Fibroblast of peridontal ligament (primary cell): ENCODE results near the gene TNFRSF18.

Experiments
- DNase-seq: peaks from one replicate; pipeline ENCODE4 v3.0.0-alpha.2; 2010; ENCODE audit errors: extremely low read depth

Gene TNFRSF18

DNA sequence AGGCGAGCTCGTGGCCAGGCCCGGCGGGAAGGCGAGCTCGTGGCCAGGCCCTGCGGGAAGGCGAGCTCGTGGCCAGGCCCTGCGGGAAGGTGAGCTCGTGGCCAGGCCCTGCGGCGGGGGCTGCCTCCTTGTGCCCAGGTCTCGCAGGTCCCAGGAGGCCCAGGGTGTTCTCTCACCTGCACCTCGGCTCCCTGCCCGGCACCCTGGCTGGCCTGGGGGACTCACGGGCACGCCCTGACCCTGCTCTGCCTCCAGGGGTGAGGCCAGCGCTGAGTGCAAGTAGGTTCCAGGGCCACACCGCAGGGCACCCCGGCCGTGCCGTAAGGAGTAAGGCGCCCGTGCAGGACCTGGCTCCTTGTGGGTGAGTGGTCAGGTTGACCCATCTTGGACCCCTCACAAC, 21.0 kb upstream of the TNFRSF18 start:
- no peak for DNase-seq

DNA sequence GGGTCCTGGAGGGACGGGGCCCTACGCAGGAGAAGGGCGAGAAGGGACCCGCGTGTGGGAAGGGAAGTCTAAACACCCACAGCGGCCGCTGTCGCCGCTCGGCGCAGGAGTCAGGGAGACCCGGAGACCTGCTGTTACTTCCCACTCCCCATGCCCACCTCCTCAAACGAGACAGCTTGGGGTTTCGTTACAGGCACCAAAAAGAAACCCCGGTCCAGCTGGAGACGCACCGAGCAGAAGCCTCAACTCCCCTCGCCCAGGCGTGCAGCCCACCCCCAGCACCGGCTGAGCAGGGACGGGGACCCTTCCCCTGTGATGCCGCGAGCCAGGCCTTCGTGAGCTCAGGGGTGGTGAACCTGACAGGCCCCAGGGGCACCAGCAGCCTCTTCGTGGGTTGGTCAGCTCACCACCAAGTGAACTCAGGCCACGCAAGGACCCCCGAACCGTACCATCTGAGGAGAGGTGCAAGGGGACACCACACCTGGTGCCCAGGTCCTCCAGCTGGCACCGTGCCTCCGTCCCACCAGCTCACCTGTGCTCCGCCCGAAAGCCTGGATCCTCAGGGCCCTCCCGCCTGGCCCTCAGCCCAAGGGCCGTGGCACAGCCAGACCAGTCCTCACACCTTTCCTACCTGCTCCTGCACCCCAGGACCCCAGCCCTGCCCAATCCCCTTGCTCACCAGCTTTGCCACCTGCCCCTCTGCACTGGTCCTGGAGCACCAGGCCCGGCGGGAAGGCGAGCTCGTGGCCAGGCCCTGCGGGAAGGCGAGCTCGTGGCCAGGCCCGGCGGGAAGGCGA, 20.4 kb upstream of the TNFRSF18 start:
- DNase-seq = no peak

DNA sequence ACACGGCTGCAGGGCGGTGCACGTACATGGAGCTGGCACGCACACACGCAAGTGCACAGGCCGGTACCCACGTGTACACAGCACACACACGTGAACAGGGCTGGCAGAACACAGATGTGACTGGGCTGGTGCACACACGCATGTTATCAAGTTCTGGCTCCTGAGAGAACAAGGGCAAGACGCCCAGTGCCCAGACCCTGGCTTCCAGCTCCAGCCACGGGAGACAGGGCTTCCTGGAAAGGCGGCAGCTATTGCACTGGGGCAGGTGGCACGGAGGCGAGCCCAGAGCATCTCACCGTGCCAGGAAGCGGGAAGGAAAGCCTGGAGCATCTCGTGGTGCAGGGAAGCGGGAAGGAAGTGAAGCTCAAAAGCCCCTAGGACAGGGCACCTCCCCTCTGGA, 19.5 kb upstream of the TNFRSF18 start:
- no peak for DNase-seq

DNA sequence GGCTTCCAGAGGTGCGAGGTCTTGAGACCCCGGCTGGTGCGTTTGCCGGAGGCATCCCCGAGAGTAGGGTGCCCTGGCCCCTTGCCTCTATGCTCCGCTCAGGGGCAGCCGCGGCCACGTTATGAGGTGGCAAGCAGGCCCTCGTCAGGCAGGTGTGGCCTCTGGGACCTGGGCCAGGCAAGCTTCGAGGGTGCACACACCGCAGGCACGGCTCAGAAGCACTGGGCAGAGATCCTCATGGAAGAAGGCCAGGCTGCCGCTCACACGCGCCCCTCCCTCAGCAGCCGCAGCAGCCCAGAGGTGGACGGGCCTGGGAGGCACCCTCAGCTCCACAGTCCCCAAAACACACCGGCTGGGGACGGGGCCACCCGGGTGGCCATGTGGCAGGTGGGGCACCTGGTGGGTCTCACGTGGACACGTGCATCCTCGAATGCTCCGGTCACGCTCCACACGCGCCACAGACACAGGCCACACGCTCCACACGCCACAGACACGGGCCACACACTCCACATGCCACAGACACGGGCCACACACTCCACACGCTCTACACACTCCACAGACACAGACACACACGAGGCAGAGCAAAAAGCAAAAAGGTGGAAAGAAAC, 18.9 kb upstream of the TNFRSF18 start:
- no peak for DNase-seq

DNA sequence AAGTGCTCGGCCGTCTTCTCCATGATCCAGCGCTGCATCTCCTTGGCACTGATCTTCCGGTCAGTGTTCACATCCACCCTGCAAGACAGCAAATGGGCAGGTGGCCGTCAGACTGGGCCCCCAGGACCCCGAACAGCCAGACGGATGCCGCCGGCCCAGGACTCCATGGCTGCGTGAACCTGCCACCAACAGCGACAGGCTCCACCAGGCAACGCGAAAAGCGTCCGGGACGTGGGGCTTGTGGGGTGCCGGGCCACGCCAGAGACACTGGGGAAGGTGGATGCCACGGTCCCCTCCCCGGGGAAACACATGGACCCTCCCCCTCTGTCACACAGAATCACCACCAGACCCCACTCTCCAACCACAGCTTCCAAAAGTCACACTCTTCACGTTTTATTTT, 17.5 kb upstream of the TNFRSF18 start:
- no peak for DNase-seq

DNA sequence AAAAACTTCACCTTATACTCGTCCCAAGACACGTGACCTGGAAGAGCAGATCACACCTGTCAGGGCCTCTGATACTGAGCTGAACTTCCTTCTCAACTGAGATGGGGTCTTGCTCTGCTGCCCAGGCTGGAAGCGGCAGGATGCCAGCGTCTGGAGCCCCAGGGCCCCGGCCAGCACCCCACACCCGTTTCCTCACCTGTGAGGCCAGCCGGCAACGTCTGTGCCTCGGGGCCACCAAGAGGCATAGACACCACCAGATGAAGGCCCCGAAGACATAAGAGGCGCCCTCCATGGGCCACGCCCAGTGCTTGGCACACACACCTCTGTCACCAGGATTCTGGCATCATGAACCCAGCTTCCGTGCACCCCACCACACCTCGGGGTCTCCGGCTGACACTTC, 16.9 kb upstream of the TNFRSF18 start:
- DNase-seq = no peak

DNA sequence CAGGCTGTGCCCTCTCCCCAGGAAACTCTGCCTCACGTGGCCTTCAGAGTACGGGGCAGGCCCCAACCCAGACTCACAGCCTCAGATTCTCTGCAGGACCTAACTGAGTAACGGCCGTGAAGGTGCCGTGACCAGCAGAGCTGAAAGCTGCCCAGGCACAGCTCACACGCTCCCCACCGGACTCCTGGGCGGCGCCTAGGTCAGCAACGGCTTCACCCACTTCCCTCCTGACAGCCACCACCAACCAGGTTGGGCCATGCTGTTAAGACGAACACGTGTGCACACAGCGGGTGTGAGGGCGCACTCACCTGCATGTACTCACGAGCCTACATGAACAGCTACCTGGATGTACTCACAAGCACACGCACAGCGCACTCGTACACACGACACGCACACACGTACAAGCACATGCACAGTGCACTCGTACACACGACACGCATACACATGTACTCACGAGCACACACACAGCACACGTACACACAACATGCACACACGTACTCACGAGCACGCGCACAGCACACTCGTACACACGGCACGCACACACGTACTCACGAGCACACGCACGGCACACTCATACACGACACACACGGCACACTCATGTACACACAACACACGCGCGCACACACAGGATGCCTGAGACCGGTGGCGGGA, 16.3 kb upstream of the TNFRSF18 start:
- no peak for DNase-seq

DNA sequence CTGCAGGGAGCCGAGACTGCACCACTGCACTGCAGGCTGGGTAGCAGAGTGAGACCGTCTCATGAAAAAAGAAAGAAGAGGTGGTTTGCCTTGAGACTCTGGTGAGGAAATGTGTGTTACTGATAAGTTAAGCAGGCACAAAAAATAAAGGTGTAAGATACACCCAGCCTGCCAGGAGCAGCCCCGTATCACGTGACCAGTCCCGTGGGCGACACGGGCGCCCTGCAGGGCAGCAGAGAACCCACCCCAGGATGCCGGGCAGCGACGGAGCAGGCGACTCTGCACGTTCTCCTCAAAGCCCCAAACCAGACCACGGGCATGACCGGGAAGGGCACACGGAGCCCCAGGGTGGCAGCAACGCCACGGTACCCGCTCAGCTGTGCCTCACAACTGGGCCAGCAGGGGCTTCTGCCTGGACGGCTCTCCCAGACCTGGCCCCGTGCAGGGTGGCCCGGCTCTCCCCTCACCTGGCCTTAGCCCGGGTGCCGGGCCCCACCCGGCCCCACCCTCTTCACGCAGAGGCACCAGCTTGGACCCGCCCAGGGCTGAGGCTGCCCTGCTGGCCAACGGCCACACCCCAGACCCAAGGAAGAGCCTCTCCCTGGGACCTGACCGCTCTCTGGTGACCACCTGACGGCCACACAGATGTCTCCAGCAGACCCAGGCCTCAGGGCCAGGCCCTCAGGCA, 15.6 kb upstream of the TNFRSF18 start:
- no peak for DNase-seq

DNA sequence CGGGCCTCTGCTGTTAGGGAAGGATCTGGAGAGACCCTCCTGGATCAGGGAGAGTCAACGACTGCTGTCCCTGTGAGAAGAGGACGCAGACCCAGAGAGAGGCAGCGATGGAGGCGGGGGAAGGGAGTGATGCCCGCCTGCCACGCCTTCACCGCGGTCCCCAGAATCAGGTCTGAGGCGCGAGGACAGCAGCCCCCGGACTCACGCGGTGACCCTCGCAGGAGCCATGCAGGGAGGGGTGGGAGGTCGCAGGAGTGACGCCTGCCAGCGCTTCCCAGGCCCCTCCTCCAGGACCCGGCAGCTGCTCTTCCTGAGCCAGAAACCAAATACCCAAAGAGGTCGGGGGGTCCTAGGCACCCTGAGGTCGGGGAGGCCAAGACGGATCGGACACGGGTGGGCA, 13.8 kb upstream of the TNFRSF18 start:
- no peak for DNase-seq

DNA sequence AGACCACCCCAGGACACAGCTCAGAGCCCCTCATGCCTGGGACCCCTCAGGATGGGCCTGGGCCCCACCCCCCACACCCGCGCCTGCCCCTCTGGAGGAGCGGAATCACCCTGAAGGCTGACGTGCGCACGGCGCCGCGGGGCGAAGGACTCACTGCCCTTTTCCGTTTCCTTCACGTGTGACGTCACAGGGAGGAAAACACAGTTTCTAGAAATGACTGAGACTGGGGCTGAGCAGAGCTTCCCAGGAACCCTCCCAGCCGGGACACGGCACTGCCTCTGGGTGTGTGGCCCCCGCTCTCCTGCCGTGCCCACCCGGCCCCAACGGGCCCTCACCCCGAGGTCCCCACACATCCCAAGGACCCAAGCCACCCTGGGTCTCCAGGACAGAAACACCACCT, 12.9 kb upstream of the TNFRSF18 start:
- no peak for DNase-seq

DNA sequence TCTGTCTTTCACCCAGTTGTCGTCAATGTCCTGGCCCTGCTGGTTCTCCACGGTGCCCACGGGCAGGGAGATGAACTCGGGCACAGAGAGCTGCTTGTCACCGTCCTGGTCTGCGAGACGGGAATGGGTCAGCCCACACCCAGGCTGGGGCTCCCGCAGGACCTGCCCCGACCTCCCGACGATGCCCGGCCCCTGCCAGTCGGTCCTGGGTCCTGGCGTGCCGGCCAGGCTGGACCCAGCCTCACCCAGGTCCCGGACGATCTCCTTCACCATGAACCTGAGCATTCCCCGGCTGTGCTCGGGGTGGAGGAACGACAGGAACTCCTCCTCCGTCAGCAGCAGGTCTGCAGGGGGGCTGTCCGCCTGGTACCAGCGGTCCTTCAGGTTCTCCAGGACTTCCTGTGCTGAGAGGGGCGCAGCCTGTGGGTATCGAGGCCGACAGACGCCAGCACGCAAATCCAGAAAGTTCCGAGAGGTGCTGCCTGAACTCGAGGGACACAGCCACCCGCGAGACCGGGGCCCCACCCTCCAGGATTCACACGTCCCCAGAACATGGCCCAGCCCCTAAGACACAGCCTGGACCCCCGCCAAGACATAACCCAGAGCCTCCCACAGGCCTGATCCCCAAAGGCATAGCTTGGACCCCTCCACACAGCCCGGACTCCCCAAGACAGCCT, 12.3 kb upstream of the TNFRSF18 start:
- DNase-seq = no peak

DNA sequence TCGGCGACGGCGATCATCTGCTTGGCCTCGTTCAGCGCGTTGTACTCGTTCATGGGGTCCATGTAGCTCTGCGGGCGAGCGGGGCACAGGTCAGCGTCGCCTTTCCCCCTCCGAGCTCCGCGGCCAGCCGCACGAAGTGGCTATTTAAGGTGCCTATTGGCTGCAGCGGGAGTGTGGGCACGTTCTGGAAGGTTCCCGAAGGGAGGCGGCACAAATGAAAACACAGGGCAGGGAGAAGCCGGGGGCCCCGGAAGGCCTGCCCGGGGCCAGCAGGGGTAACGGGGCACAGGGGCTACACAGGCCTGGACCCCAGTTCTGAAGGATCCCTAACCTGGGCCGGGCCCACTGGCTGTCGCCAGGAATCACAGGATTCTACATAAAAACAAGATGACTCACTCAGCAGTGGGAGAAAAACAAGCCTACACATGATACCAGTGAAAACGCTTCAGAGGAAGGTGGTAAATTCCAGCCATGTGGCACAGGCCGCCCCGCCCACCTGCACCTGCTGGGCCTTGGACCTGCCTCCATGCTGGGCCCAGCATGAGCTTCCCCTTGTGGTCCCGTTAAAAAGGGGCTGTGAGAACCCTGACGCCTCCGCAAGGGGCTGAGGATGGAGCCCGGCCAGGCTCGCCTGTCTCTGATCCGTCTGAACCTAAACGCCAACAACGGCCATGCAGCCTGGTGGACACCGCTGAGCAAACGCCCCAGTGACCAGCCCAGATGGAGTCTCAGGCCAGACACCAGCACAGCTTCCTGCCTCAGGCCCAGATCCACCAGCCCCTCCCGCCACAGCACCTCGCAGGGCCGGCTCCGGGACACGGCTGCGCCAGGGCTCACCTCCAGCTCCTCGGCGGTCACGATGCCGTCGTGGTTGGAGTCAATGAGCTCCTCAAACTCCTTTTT, 11.5 kb upstream of the TNFRSF18 start:
- DNase-seq = no peak

DNA sequence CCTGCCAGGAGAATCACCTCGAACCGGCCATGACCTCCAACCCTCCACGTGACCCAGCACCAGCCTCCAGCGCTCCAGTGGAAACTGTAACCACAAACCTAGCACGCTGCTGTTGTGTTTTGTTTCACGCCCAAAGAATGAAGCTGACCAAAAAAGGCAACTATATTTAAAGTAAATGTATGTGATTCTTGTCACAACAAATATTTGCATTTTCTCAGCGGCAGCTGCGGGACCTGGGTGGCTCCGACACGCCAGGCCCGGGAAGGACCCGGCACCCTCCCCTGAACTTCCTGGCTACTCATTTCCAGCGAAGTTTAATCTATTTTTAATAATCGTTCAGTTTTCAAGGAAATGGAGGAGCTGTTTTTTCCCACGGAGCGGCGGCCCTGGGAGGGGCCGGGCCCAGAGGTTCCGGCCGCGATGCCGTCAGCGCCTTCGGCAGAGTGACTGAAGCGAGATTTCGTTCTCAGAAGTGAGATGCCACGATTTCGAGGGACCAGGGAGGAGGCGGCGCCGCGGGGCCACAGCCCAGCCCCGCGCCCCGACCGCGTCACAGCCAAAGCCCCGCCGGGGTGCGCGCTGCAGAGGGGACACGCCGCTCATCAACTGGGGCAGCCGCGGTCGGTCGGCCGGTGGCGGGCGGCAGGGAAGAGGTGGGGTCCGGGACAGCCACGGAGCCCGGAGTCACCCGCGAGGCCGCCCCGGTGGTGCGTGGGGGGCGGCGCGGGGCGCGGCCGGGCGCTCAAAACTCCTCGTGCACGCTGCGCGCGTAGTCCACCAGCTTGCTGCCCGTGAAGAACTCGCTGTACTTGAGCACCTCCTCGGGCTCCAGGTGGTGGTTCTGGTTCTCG, 10.6 kb upstream of the TNFRSF18 start:
- DNase-seq = no peak

DNA sequence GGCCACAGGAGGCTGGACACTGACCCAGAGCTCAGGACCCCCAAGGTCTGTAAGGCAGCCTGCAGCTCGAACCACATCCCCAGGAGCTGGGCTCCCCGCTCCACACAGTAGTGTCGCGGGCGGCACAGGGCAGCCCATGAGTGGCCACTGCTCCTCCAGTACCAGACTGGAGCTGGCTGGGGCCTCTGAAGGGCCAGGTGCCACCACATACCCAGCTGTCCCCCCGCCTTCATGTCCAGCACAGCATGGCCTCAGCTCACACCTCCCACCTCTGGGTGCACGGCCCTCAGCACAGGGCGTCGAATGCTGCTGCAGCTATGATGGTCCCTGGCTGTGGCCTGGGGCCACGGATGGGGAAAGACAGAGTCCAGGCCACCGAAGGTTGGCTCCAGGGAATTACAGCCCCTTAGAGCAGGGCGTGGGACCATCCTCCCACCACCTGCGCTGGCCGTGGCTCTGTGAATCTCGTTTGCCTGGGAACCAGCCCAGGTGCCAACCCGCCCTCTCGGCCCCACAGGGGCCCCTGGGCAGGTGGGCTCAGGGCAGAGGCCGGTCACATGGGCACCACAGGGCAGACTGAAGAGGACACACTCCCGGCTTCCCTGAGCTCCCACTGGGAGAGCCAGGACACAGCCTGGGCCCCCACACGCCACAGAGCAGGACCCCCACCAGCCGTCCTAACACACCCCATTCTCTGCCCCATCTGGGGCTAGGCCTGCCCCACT, 9.7 kb upstream of the TNFRSF18 start:
- DNase-seq = no peak

DNA sequence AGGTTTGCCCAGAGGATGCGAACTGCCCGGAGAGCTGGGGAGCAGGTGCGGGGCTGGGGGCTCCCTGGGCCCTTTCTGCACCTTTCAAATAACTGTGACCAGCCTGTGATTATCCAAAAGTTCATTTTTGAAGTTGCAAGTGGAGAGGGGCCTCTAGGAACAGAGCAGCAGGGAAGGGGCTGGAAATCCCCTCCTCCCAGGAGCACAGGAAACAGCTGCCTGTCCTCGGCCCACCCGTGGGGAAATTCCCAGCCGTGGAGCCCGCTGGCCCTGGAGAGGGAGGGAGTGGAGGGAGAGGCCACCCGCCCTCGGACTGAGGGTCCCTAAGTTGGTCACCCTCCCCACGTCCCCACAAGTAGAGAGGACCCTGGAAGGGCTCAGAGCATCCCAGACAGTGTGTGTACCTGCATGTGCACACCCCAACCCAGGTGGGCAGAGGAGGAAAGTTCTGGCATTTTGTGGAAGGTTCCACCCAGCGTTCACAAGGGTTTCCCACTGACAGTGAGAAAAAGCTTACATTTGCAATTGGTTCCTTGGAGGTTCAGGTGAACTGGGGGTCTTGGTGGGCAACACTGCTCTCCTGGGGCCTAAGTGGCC, 8.8 kb upstream of the TNFRSF18 start:
- DNase-seq = no peak

DNA sequence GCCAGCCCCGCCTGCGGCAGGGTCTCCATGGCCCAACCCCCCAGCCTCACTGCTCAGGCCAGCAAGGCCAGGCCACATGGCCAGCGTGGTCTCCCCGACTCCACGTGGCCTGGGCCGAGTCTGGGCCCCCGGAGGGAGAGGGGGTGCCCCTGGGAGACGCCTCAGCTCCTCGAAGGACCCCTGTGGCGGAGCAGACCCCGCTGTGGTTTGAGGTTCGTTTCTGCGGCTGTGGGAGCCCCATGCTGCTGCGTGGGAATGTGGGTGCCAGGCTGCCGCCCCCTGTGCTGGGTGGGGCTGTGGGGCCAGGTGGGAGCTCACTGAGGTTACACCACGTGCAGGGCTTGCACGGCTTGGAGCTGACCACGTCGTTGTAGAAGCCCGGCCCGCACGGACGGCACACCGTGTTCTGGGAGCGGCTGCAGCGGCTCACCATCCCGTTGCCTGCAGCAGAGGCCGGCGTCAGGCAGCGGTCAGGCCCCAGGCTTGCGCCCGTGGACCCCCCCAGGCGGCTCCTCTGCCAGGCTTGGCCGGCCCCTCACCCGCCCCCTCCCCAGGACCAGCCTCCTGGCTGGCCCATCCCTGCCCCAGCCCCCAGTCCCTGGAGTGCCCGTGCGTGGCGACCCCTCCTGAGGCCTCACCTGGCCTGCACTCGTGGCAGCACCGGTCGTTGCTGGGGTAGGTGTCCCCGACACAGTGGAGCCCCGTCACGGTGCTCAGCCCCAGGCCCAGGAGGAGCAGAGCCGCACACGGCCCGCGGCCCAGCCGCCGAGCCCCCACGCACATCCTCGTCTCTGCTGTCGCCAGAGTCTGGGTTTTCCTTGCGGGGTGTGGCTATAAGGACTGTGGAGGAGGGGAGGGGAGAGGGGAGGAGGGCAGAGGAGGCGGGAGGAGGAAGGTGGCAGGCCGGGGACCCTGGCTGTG, 7.2 kb upstream of the TNFRSF18 start, which contains the start of gene TNFRSF4:
TSS of gene TNFRSF4 (minus strand) at position 809 of the 921 bp plus-strand sequence. CDS start at position 783, 26 bp downstream.
- no peak for DNase-seq

DNA sequence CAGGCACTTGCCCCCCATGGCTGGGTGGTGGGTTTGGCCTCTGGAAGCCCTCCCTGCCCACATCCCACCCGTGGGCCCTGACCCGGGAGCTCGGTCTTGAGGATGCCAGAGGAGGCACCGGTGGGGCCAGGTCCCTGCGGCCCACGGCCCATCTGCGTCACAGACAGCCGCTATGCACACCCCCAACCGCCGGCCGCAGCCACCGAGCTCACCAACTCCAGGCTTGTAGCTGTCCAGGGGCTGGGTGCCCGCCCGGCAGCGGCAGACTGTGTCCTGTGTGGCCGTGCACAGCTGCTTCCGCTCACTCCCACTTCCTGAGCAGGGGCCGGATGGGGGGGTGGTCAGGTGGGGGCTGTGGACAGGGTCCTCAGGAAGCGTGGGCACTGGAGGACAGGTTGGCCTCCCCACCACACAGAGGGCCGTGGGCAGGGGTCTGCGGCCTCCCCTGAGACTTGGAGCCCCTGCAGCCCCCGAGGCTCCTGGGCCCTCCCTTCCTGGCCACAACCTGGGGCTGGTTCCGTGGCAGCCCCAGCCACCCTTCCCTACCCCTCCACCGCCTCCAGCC, 6.5 kb upstream of the TNFRSF18 start:
- DNase-seq = no peak
